Measurements from ENCODE around the gene MYADML2. TPM values are rescaled to one million over a fixed set of nuclear protein-coding genes. Genes with fewer than 3 reads are reported as not detected.

Gene MYADML2
- total RNA-seq, 1 donor from 2014 or later: not detected

DNA sequence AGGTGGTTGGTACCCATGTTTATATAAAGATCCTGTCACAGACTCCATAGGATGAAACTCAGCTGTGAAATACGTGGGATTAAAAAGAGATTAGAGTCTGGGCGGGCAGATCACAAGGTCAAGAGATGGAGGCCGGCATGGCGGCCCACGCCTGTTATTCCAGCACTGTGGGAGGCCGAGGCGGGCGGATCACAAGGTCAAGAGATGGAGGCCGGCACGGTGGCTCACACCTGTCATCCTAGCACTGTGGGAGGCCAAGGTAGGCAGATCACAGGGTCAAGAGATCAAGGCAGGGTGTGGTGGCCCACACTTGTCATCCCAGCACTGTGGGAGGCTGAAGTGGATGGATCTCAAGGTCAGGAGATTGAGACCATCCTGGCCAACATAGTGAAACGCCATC is 51.6 kb downstream of the MYADML2 start:
- Mint-ChIP-seq H3K4me3 (peak overlapping the region; percentile 44), H3K36me3 (ENCODE audit: low read depth) (peaks cover 5% of the 10 kb centered on the region), H3K27ac (ENCODE audit: unreplicated experiment) (no peak overlapping the region), H3K4me1 (peaks cover 9% of the 10 kb centered on the region), H3K27me3 (ENCODE audit: low read depth) (peaks cover 2% of the 10 kb centered on the region), H3K9me3 (no peaks in the 10 kb centered on the region)
- DNase-seq (ENCODE audit: low read depth, low spot score): no peak
- TF ChIP-seq, protein P1, sequence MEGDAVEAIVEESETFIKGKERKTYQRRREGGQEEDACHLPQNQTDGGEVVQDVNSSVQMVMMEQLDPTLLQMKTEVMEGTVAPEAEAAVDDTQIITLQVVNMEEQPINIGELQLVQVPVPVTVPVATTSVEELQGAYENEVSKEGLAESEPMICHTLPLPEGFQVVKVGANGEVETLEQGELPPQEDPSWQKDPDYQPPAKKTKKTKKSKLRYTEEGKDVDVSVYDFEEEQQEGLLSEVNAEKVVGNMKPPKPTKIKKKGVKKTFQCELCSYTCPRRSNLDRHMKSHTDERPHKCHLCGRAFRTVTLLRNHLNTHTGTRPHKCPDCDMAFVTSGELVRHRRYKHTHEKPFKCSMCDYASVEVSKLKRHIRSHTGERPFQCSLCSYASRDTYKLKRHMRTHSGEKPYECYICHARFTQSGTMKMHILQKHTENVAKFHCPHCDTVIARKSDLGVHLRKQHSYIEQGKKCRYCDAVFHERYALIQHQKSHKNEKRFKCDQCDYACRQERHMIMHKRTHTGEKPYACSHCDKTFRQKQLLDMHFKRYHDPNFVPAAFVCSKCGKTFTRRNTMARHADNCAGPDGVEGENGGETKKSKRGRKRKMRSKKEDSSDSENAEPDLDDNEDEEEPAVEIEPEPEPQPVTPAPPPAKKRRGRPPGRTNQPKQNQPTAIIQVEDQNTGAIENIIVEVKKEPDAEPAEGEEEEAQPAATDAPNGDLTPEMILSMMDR (conservative IDR thresholded peaks at IDR 0.05): no peak

DNA sequence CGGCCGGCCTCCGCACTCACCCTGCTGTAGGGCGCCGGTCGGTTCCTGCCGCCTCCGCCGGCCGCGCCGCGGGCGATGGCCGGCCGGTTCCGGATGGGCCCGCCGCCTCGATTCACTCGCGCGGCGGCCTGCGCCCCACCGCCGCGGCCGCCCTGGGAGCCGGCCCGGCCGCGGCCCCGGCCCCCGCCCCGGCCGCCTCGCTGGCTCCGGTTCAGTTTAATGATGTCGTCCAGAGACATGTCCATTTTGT is 55.8 kb downstream of the MYADML2 start:
- Mint-ChIP-seq H3K9me3 (no peaks in the 10 kb centered on the region), H3K4me3 (peak overlapping the region; percentile 93), H3K27me3 (ENCODE audit: low read depth) (no peaks in the 10 kb centered on the region), H3K27ac (ENCODE audit: unreplicated experiment) (peak overlapping the region; percentile 98), H3K4me1 (peaks cover 7% of the 10 kb centered on the region), H3K36me3 (ENCODE audit: low read depth) (peaks cover 17% of the 10 kb centered on the region)
- no peak for DNase-seq (ENCODE audit: low read depth, low spot score)
- TF ChIP-seq, protein P1 (conservative IDR thresholded peaks at IDR 0.05): no peak

DNA sequence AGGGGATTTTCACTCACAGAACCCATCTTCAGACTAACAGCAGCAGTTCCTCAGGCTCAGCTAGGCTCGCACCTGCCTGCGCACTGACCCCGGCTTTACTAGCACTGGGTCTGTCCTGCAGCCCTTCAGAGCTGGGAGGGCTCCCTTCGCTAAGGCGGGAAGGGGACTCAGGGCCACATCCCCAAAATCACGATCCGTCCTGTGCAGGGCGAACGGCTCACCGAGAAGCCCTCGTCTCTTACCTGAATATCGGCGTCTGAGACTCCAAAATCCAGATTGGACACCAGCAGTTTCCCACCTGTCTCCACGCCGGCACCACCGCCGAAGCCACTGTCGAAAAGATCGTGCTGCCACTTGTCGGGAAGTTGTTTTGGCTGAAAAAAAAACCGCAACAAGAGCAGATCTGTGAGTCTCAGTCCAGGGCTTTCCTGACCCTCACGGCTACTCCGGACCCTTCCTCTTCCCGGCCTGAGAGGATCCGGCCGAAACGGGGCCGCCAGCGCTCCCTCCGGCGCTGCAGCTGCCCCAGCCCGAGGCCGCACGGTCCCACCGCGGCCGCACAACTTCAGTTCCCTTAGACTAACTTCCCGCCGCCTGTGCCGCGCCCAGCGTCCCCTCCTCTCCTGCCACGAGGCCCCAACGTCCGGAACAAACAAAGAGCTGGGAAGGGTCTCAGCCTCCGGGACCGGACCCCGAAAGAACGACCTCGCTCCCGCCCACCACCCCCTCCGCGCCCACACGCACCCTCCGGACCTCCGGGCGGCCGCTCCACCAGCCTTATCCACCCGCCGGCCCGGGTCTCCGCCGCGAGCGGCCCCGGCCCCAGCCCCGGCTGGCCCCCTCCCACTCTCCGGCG is 56.4 kb downstream of the MYADML2 start:
- peak overlapping the region; percentile 97 for H3K27ac Mint-ChIP-seq (ENCODE audit: unreplicated experiment)
- no peaks in the 10 kb centered on the region for H3K27me3 Mint-ChIP-seq (ENCODE audit: low read depth)
- no peaks in the 10 kb centered on the region for H3K9me3 Mint-ChIP-seq
- H3K4me3 Mint-ChIP-seq: peak overlapping the region; percentile 88
- H3K4me1 Mint-ChIP-seq: peaks cover 7% of the 10 kb centered on the region
- TF ChIP-seq, protein P1 (conservative IDR thresholded peaks at IDR 0.05): no peak
- H3K36me3 Mint-ChIP-seq (ENCODE audit: low read depth): peaks cover 19% of the 10 kb centered on the region
- no peak for DNase-seq (ENCODE audit: low read depth, low spot score)

Other genes with a start within 250 kb of the MYADML2 start
- gene MRPL12, start 243.9 kb downstream of the MYADML2 start, total RNA-seq: 106 TPM in 2 replicates
- gene SLC25A10, start 234.9 kb downstream of the MYADML2 start, total RNA-seq: 27.1 and 28.8 TPM in 2 replicates
- not detected in 2 replicates for gene GCGR, start 143.1 kb downstream of the MYADML2 start, total RNA-seq
- gene MCRIP1, start 113.9 kb downstream of the MYADML2 start, total RNA-seq: 189 and 200 TPM in 2 replicates
- not detected in 2 replicates for gene PPP1R27, start 112.2 kb downstream of the MYADML2 start, total RNA-seq
- gene P4HB, start 86.7 kb downstream of the MYADML2 start, total RNA-seq: 364 and 368 TPM in 2 replicates
- 405 and 429 TPM in 2 replicates for gene ARHGDIA, start 75.9 kb downstream of the MYADML2 start, total RNA-seq
- gene ALYREF, start 55.6 kb downstream of the MYADML2 start, total RNA-seq: 216 and 217 TPM in 2 replicates
- 199 and 200 TPM in 2 replicates for gene ANAPC11, start 55.5 kb downstream of the MYADML2 start, total RNA-seq
- 0.93 and 1.1 TPM in 2 replicates for gene NPB, start 45.0 kb downstream of the MYADML2 start, total RNA-seq
- 86.2 and 92.4 TPM in 2 replicates for gene PCYT2, start 35.8 kb downstream of the MYADML2 start, total RNA-seq
- 25.5 and 26.2 TPM in 2 replicates for gene SIRT7, start 29.1 kb downstream of the MYADML2 start, total RNA-seq
- 24.1 and 24.2 TPM in 2 replicates for gene MAFG, start 19.5 kb downstream of the MYADML2 start, total RNA-seq
- 93.0 and 102 TPM in 2 replicates for gene PYCR1, start 9.9 kb downstream of the MYADML2 start, total RNA-seq
- gene NOTUM, start 14.0 kb upstream of the MYADML2 start, total RNA-seq: 5.9 and 6.3 TPM in 2 replicates
- gene ASPSCR1, start 30.4 kb upstream of the MYADML2 start, total RNA-seq: 50.0 and 51.9 TPM in 2 replicates
- 129 and 135 TPM in 2 replicates for gene CENPX, start 75.6 kb upstream of the MYADML2 start, total RNA-seq
- 55.7 and 63.5 TPM in 2 replicates for gene LRRC45, start 76.1 kb upstream of the MYADML2 start, total RNA-seq
- 73.6 and 75.0 TPM in 2 replicates for gene RAC3, start 84.4 kb upstream of the MYADML2 start, total RNA-seq
- 198 and 199 TPM in 2 replicates for gene DCXR, start 90.5 kb upstream of the MYADML2 start, total RNA-seq
- gene RFNG, start 104.6 kb upstream of the MYADML2 start, total RNA-seq: 44.5 and 46.0 TPM in 2 replicates
- 154 and 156 TPM in 2 replicates for gene GPS1, start 104.7 kb upstream of the MYADML2 start, total RNA-seq
- gene DUS1L, start 118.6 kb upstream of the MYADML2 start, total RNA-seq: 126 and 131 TPM in 2 replicates
- 816 and 839 TPM in 2 replicates for gene FASN, start 151.0 kb upstream of the MYADML2 start, total RNA-seq